GM12878 (cell line): ENCODE results near the gene RBM42. TPM values are rescaled to one million over a fixed set of nuclear protein-coding genes. Genes with fewer than 3 reads are reported as not detected.

Experiments used
- ATF7 ChIP-seq: fragments of 450-650 bp; IDR thresholded peaks from 2 replicates; pipeline ENCODE4 v1.6.1; 2016; ENCODE audit warnings: low read depth, mild to moderate bottlenecking
- CHD2 ChIP-seq: IDR thresholded peaks from 2 replicates; pipeline ENCODE4 v1.6.1; 2011; ENCODE audit warnings: low read depth, low read length, improper control_type of control experiment, borderline replicate concordance
- FOS ChIP-seq: IDR thresholded peaks from 3 replicates; pipeline ENCODE4 v1.6.1; 2011; ENCODE audit warnings: borderline replicate concordance; ENCODE audit not compliant: insufficient read length; ENCODE audit errors: extremely low read depth
- GATAD2B ChIP-seq: fragments of 450-650 bp; conservative IDR thresholded peaks from 2 replicates; pipeline ENCODE4 v1.6.1; 2017; ENCODE audit warnings: low read depth, mild to moderate bottlenecking, moderate library complexity
- NBN ChIP-seq: fragments of 450-650 bp; IDR thresholded peaks from 2 replicates; pipeline ENCODE4 v1.6.1; 2016
- NFYA ChIP-seq: IDR thresholded peaks from 2 replicates; pipeline ENCODE4 v1.6.1; 2011; ENCODE audit warnings: low read depth, mild to moderate bottlenecking, low read length, improper control_type of control experiment, borderline replicate concordance
- POLR2A ChIP-seq: IDR thresholded peaks from 2 replicates; pipeline ENCODE4 v1.6.1; 2011; ENCODE audit warnings: low read depth, mild to moderate bottlenecking, low read length
- POLR2AphosphoS2 ChIP-seq: IDR thresholded peaks from 2 replicates; pipeline ENCODE4 v1.6.1; 2011; ENCODE audit warnings: low read depth, mild to moderate bottlenecking, low read length, improper control_type of control experiment, moderate library complexity
- POLR2AphosphoS5 ChIP-seq: IDR thresholded peaks from 2 replicates; pipeline ENCODE4 v1.6.1; 2011; ENCODE audit warnings: mild to moderate bottlenecking, low read length, inconsistent platforms
- POU2F2 ChIP-seq: IDR thresholded peaks from 3 replicates; pipeline ENCODE4 v1.6.1; 2011; ENCODE audit warnings: low read depth, mild to moderate bottlenecking, low read length, borderline replicate concordance
- RUNX3 ChIP-seq: IDR thresholded peaks from 2 replicates; pipeline ENCODE4 v1.6.1; 2012; ENCODE audit warnings: low read length, inconsistent platforms
- SIN3A ChIP-seq: IDR thresholded peaks from 2 replicates; pipeline ENCODE4 v1.6.1; 2012; ENCODE audit warnings: low read depth, low read length, improper control_type of control experiment
- SMAD5 ChIP-seq: IDR thresholded peaks from 2 replicates; pipeline ENCODE4 v1.6.1; 2016; ENCODE audit warnings: antibody characterized with exemption, low read depth
- SP1 ChIP-seq: IDR thresholded peaks from one replicate; pipeline ENCODE4 v1.6.1; 2011; ENCODE audit warnings: low read depth, low read length
- polyA plus RNA-seq, 11 experiments: library from polyadenylated mRNA; depleted of rRNA in 4 of 11; unstranded in 6 of 11; stranded (reverse) in 5 of 11; fragments of >200 nt; fragmentation: Nextera tagmentation in 4 of 11; fragmentation: Illumina TruSeq in 1 of 11; extraction: Ambion mirVana in 4 of 11; extraction: Trizol in 1 of 11; gene quantifications; 1 replicate in 1 of 11; 2 replicates in 10 of 11; pipeline versions ENCODE4 v1.2.1 to v1.2.3, GENCODE V29; 2011 to 2016; ENCODE audit warnings: inconsistent platforms in 2 of 11, missing spikeins in 2 of 11, low read depth in 1 of 11
- total RNA-seq, 4 experiments: library from RNA; depleted of rRNA in 3 of 4; stranded (reverse); fragments of >200 nt in 3 of 4; fragmentation: Illumina TruSeq in 1 of 4; extraction: Trizol in 1 of 4; gene quantifications; 2 replicates each; pipeline versions ENCODE4 v1.2.1 to v1.2.3, GENCODE V29; 2013 to 2021
- TF ChIP-seq, protein P1 (sequence below): fragments of 450-650 bp; IDR thresholded peaks from 2 replicates; pipeline ENCODE4 v1.6.1; 2016; ENCODE audit warnings: mild to moderate bottlenecking, moderate library complexity, borderline replicate concordance
- TF ChIP-seq, protein P2 (sequence below): fragments of 450-650 bp; IDR thresholded peaks from 2 replicates; pipeline ENCODE4 v1.6.1; 2014; ENCODE audit warnings: mild to moderate bottlenecking
- TF ChIP-seq, protein P3 (sequence below): fragments of 450-650 bp; formaldehyde crosslinking; IDR thresholded peaks from 2 replicates; pipeline ENCODE4 v1.5.0; 2022; ENCODE audit warnings: mild to moderate bottlenecking, missing genetic modification characterization
- TF ChIP-seq, protein P4 (sequence below): IDR thresholded peaks from 2 replicates; pipeline ENCODE4 v1.6.1; 2012; ENCODE audit warnings: low read depth, low read length, improper control_type of control experiment

RBM42 gene
- total and polyA plus RNA-seq, 10 of the 15 experiments (the other 5 are each of a cell fraction or from before 2014, with no cell fraction given), result 4.2 to 117 (median 48.5) TPM

DNA sequence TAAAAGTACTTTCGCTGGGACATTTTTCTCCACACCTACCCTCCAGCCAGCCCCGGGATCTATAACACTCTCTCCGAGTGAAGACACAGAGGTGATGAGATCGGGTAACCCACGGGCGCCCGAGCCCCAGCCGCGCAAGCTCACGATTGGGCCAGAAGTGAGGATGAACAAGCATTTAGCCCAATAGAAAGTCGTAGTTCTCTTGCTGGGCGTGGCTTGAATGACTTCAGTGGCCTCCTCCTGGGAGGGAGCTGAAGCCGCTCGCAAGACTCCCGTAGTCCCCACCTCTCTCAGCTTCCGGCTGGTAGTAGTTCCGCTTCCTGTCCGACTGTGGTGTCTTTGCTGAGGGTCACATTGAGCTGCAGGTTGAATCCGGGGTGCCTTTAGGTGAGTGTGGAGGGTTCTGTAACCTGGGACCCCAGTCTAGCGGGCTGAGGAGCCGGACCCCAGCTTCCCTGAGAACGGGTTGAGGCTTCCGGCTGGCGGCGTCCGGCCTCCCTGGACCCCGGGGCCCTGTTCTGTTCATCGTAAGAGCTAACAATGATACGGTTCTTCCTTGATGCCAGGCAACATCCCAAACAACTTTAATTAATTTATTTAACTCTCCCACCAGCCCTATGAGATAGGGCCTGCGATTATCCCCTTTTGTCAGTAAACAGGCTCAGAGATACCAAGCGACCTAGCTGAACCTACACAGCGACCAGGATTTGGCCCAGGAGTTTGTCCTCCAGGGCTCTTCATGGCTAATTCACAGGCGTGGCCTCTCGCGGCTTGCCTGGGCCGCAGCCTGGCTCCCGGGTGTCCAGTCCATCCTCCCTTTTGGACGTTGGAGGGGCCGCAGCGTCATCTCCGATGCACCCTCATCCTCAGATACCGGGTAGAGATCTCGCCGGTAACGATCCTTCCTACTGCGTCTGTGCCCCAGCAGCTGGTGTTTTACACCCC, 19.5 kb downstream of the RBM42 start, which contains the start of gene COX6B1 (continued):
- TF ChIP-seq, protein P1, sequence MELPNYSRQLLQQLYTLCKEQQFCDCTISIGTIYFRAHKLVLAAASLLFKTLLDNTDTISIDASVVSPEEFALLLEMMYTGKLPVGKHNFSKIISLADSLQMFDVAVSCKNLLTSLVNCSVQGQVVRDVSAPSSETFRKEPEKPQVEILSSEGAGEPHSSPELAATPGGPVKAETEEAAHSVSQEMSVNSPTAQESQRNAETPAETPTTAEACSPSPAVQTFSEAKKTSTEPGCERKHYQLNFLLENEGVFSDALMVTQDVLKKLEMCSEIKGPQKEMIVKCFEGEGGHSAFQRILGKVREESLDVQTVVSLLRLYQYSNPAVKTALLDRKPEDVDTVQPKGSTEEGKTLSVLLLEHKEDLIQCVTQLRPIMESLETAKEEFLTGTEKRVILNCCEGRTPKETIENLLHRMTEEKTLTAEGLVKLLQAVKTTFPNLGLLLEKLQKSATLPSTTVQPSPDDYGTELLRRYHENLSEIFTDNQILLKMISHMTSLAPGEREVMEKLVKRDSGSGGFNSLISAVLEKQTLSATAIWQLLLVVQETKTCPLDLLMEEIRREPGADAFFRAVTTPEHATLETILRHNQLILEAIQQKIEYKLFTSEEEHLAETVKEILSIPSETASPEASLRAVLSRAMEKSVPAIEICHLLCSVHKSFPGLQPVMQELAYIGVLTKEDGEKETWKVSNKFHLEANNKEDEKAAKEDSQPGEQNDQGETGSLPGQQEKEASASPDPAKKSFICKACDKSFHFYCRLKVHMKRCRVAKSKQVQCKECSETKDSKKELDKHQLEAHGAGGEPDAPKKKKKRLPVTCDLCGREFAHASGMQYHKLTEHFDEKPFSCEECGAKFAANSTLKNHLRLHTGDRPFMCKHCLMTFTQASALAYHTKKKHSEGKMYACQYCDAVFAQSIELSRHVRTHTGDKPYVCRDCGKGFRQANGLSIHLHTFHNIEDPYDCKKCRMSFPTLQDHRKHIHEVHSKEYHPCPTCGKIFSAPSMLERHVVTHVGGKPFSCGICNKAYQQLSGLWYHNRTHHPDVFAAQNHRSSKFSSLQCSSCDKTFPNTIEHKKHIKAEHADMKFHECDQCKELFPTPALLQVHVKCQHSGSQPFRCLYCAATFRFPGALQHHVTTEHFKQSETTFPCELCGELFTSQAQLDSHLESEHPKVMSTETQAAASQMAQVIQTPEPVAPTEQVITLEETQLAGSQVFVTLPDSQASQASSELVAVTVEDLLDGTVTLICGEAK, result peak; percentile 94
- TF ChIP-seq SP1 (peak; percentile 97), CHD2 (peak; percentile 87), POLR2AphosphoS5 (peak; percentile 94), NFYA (peak; percentile 52), POU2F2 (peak; percentile 64; the same call in 1 of the 3 replicates), POLR2AphosphoS2 (peak; percentile 76; the same call in 1 of the 2 replicates), SIN3A (no peak), POLR2A (peak; percentile 91), RUNX3 (peak; percentile 47), SMAD5 (peak; percentile 79), FOS (peak; percentile 71), NBN (0 out of 2 replicates have a peak, but pooled peaks have one; percentile 15), ATF7 (peak; percentile 77), GATAD2B (no peak)
- TF ChIP-seq, protein P2, sequence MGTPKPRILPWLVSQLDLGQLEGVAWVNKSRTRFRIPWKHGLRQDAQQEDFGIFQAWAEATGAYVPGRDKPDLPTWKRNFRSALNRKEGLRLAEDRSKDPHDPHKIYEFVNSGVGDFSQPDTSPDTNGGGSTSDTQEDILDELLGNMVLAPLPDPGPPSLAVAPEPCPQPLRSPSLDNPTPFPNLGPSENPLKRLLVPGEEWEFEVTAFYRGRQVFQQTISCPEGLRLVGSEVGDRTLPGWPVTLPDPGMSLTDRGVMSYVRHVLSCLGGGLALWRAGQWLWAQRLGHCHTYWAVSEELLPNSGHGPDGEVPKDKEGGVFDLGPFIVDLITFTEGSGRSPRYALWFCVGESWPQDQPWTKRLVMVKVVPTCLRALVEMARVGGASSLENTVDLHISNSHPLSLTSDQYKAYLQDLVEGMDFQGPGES, result peak; percentile 80
- TF ChIP-seq, protein P3, sequence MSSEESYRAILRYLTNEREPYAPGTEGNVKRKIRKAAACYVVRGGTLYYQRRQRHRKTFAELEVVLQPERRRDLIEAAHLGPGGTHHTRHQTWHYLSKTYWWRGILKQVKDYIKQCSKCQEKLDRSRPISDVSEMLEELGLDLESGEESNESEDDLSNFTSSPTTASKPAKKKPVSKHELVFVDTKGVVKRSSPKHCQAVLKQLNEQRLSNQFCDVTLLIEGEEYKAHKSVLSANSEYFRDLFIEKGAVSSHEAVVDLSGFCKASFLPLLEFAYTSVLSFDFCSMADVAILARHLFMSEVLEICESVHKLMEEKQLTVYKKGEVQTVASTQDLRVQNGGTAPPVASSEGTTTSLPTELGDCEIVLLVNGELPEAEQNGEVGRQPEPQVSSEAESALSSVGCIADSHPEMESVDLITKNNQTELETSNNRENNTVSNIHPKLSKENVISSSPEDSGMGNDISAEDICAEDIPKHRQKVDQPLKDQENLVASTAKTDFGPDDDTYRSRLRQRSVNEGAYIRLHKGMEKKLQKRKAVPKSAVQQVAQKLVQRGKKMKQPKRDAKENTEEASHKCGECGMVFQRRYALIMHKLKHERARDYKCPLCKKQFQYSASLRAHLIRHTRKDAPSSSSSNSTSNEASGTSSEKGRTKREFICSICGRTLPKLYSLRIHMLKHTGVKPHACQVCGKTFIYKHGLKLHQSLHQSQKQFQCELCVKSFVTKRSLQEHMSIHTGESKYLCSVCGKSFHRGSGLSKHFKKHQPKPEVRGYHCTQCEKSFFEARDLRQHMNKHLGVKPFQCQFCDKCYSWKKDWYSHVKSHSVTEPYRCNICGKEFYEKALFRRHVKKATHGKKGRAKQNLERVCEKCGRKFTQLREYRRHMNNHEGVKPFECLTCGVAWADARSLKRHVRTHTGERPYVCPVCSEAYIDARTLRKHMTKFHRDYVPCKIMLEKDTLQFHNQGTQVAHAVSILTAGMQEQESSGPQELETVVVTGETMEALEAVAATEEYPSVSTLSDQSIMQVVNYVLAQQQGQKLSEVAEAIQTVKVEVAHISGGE, result no peak
- TF ChIP-seq, protein P4, sequence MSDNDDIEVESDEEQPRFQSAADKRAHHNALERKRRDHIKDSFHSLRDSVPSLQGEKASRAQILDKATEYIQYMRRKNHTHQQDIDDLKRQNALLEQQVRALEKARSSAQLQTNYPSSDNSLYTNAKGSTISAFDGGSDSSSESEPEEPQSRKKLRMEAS, result 0 out of 2 replicates have a peak, but pooled peaks have one; percentile 30
